GM19397 (cell line): Measurements from ENCODE around the gene EVC2.

ENCODE experiments used
- ATAC-seq: cut with Tn5 transposase; IDR thresholded peaks from one replicate; pipeline ENCODE4 v1.9.1; 2021; ENCODE audit warnings: mild to moderate bottlenecking, moderate library complexity; ENCODE audit not compliant: unreplicated experiment

EVC2 gene

GRCh38 chr4:5708449-5709206, at the start of gene EVC2:
Gene EVC2 (minus strand): TSS chr4:5708559. CDS start chr4:5708513, 46 bp downstream.
- ATAC-seq, result no peak

- no peak for ATAC-seq
Observed at GRCh38 chr4:5757954-5758353, 49.6 kb upstream of the EVC2 start.

GRCh38 chr4:5757536-5757935, 49.2 kb upstream of the EVC2 start:
- ATAC-seq, result no peak

GRCh38 chr4:5757091-5757490, 48.7 kb upstream of the EVC2 start:
- ATAC-seq, result no peak

GRCh38 chr4:5756271-5756670, 47.9 kb upstream of the EVC2 start:
- ATAC-seq, result no peak

- no peak for ATAC-seq
Observed at GRCh38 chr4:5755679-5756078, 47.3 kb upstream of the EVC2 start.

GRCh38 chr4:5755161-5755560, 46.8 kb upstream of the EVC2 start:
- ATAC-seq, result no peak

- no peak for ATAC-seq
Observed at GRCh38 chr4:5754529-5754881, 46.1 kb upstream of the EVC2 start.

- ATAC-seq, result no peak
Observed at GRCh38 chr4:5753766-5754528, 45.6 kb upstream of the EVC2 start.

- ATAC-seq, result no peak
Observed at GRCh38 chr4:5753366-5753765, 45.0 kb upstream of the EVC2 start.

GRCh38 chr4:5752376-5753184, 44.2 kb upstream of the EVC2 start:
- no peak for ATAC-seq

- no peak for ATAC-seq
Observed at GRCh38 chr4:5751666-5752375, 43.5 kb upstream of the EVC2 start.

GRCh38 chr4:5750946-5751665, 42.7 kb upstream of the EVC2 start:
- no peak for ATAC-seq

- ATAC-seq, result no peak
Observed at GRCh38 chr4:5750052-5750945, 41.9 kb upstream of the EVC2 start.

GRCh38 chr4:5749568-5749967, 41.2 kb upstream of the EVC2 start:
- no peak for ATAC-seq

- no peak for ATAC-seq
Observed at GRCh38 chr4:5747738-5748375, 39.5 kb upstream of the EVC2 start.

- ATAC-seq, result no peak
Observed at GRCh38 chr4:5746829-5747737, 38.7 kb upstream of the EVC2 start.

GRCh38 chr4:5746250-5746649, 37.9 kb upstream of the EVC2 start:
- no peak for ATAC-seq
